HPDE6-E6E7 (cell line): Measurements from ENCODE around the gene FAM20B.

ENCODE experiments used
- DNase-seq: peaks from one replicate; pipeline ENCODE4 v3.0.0; 2011; ENCODE audit warnings: missing footprints; ENCODE audit errors: extremely low spot score

The FAM20B gene

GRCh38 chr1:179048339-179049124 lies 22.8 kb downstream of the FAM20B start:
- DNase-seq: no peak

GRCh38 chr1:179052776-179053175 lies 27.1 kb downstream of the FAM20B start:
- DNase-seq: no peak

- DNase-seq: no peak
Measured at GRCh38 chr1:179053486-179053885, 27.8 kb downstream of the FAM20B start.

GRCh38 chr1:179055937-179056336 lies 30.2 kb downstream of the FAM20B start:
- no peak for DNase-seq

GRCh38 chr1:179058487-179059483 lies 33.1 kb downstream of the FAM20B start:
- DNase-seq: no peak

- no peak for DNase-seq
Measured at GRCh38 chr1:179061360-179062282, 35.9 kb downstream of the FAM20B start.

- DNase-seq: no peak
Measured at GRCh38 chr1:179066471-179066870, 40.8 kb downstream of the FAM20B start.

GRCh38 chr1:179077396-179077795 lies 51.7 kb downstream of the FAM20B start:
- no peak for DNase-seq

GRCh38 chr1:179079113-179079761 lies 53.5 kb downstream of the FAM20B start:
- peak; percentile 43 for DNase-seq

- peak; percentile 16 for DNase-seq
Measured at GRCh38 chr1:179080866-179081686, 55.4 kb downstream of the FAM20B start.

- peak; percentile 92 for DNase-seq
Measured at GRCh38 chr1:179081687-179082332, 56.1 kb downstream of the FAM20B start, which contains the start of gene TOR3A. TOR3A (plus strand) TSS chr1:179082070; CDS start chr1:179082129, 59 bp downstream.

- peak; percentile 47 for DNase-seq
Measured at GRCh38 chr1:179082333-179082998, 56.8 kb downstream of the FAM20B start.

- DNase-seq: no peak
Measured at GRCh38 chr1:179082999-179083335, 57.3 kb downstream of the FAM20B start.

- no peak for DNase-seq
Measured at GRCh38 chr1:179083533-179083932, 57.8 kb downstream of the FAM20B start.

- no peak for DNase-seq
Measured at GRCh38 chr1:179087665-179088064, 62.0 kb downstream of the FAM20B start.

- no peak for DNase-seq
Measured at GRCh38 chr1:179089827-179090482, 64.3 kb downstream of the FAM20B start.

- no peak for DNase-seq
Measured at GRCh38 chr1:179090522-179090921, 64.8 kb downstream of the FAM20B start.

- no peak for DNase-seq
Measured at GRCh38 chr1:179090923-179091322, 65.2 kb downstream of the FAM20B start.
